Stimulated activated naive CD8-positive, alpha-beta T cell treated with anti-CD3 and anti-CD28 coated beads, Interleukin-15, amount 100 ng/mL, for 72 hours (primary cell): Measurements from ENCODE around the gene PIANP.
A peak's percentile ranks its signal among the peaks of the same experiment; 100 is the strongest.
"Not testable (repeated sequence)": the region's sequence is repeated elsewhere in the genome, so short reads cannot be mapped to it uniquely, and the experiment has no call there.

ENCODE experiments used
- ATAC-seq: fragments of 150-1000 bp; cut with Tn5 transposase; 2 replicates; pipeline ENCODE4 v1.10.0; 2021; ENCODE audit warnings: mild to moderate bottlenecking, moderate library complexity
- DNase-seq, 2 donors: peaks; one replicate each; pipeline ENCODE4 v3.0.0; 2021 to 2022
- H3K27ac Mint-ChIP-seq, 2 donors: one replicate each; pipeline ENCODE4 v1.8.0; 2022; ENCODE audit warnings: mild to moderate bottlenecking in 2 of 2, mixed read lengths in 2 of 2, moderate library complexity in 2 of 2
- H3K27me3 Mint-ChIP-seq: one replicate; pipeline ENCODE4 v1.8.0; 2022; ENCODE audit warnings: mixed read lengths
- H3K4me1 Mint-ChIP-seq: one replicate; pipeline ENCODE4 v1.8.0; 2022; ENCODE audit warnings: mild to moderate bottlenecking, mixed read lengths
- H3K4me3 Mint-ChIP-seq, 2 donors: one replicate each; pipeline ENCODE4 v1.8.0; 2022; ENCODE audit warnings: mild to moderate bottlenecking in 2 of 2, mixed read lengths in 2 of 2, moderate library complexity in 1 of 2
- H3K9me3 Mint-ChIP-seq, 2 donors: one replicate each; pipeline ENCODE4 v1.8.0; 2022; ENCODE audit warnings: mixed read lengths in 2 of 2

The PIANP gene, protein sequence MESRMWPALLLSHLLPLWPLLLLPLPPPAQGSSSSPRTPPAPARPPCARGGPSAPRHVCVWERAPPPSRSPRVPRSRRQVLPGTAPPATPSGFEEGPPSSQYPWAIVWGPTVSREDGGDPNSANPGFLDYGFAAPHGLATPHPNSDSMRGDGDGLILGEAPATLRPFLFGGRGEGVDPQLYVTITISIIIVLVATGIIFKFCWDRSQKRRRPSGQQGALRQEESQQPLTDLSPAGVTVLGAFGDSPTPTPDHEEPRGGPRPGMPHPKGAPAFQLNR

DNA sequence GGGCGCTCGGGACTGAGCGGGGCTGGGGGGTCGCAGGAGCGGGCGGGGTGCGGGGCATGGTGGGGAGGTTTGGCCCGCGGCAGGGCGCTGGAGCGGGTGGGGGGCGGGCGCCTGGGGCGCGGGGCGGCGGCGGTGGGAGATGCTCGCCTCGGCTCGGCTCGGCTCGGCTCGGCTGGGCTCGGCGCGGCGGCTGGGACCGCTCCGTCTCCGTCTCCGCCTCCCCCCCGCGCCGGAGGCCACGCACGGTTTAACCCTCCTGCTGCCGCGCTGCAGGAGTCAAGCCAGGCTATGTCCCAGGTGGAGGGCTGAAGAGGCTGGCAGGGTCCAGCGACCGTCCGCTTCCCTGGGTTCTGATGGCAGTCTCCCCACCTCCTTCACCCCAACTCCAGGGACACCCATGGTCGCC lies at the start of gene PIANP:
PIANP (minus strand) TSS at position 170 of the 406 bp plus-strand sequence. CDS start 2,754 bp downstream, outside the sequence.
- Mint-ChIP-seq H3K4me3 (peak within 1 kb of the TSS; percentile 71 to 80), H3K9me3 (no peaks in the 10 kb centered on the region), H3K27me3 (peaks cover 74% of the 10 kb centered on the region), H3K4me1 (peaks cover 33% of the 10 kb centered on the region), H3K27ac (peak within 1 kb of the TSS in 1 of 2 donors; percentile 81)
- DNase-seq: peak; percentile 40
- peak; percentile 75 for ATAC-seq

DNA sequence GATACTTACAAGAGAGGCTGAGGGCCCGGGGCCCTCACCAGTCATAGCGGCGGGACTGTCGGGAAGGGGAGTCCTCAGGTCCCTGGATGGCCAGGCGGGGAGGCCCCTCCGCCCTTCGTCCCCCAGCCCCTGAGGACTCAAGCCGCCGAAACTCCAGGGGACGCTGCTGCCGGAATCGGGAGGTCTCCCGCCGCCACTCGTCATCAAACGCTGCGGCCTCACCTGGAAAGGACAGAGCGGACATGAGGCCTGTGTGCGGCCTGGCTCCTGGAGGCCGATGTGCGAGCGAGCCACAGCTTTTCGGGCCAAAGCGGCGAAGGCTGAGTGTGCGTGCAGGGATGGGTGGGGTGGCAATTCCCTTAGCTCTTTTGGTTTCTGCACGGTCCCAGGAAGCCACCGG lies 48.1 kb upstream of the PIANP start:
- no peak for ATAC-seq
- Mint-ChIP-seq H3K4me1 (peaks cover 47% of the 10 kb centered on the region), H3K27me3 (no peaks in the 10 kb centered on the region), H3K9me3 (no peaks in the 10 kb centered on the region), H3K4me3 (no peak overlapping the region), H3K27ac (peak overlapping the region in 1 of 2 donors; percentile 72)
- no peak for DNase-seq

- H3K27me3 Mint-ChIP-seq: no peaks in the 10 kb centered on the region
- H3K4me1 Mint-ChIP-seq: peaks cover 54% of the 10 kb centered on the region
- H3K9me3 Mint-ChIP-seq: peaks cover 0 to 6% of the 10 kb centered on the region in 2 donors
- ATAC-seq: no peak
- H3K27ac Mint-ChIP-seq: no peak overlapping the region
- H3K4me3 Mint-ChIP-seq: no peak overlapping the region
- no peak for DNase-seq
Measured at GRCh38 chr12:6747216-6747615, 46.6 kb upstream of the PIANP start.

DNA sequence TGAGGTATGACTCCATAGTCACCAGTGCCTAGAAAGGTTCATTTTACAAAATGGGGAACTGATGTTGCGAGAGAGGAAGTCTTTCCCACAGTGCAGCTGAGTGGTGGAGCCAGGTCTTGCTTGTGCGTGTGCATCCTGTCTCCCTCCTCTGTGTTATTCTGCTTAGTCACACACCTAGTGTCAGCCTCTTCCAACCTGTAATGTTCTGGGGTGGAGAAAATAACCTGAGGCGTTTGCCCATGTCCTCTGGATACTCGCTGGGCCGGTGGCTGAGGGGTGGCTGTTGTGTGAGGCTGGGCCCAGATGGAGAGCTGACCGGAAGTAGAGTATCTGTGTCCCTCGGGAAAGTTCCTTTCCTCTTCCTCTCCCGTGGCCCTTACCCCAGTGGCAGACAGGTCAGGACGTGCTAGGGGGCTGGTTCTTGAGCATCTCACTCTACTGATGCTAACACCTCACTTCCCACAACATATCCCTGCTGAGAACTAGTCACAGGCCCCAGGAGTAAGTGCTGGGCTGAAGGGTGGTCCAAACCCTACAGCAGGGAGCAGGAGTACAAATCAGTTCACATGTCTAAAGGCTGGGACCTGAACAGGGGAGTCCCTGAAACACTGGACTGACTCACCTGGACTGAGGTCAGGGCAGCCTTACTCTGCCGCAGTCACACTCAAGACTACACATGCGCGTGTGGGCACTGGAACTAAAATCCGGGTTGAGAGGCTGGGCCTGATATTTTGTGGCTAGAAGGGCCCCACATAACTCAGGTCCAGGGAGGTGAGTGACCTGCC lies 45.3 kb upstream of the PIANP start:
- peak overlapping the region; percentile 88 to 91 for H3K27ac Mint-ChIP-seq
- H3K9me3 Mint-ChIP-seq: peaks cover 0 to 6% of the 10 kb centered on the region in 2 donors
- peaks cover 45% of the 10 kb centered on the region for H3K4me1 Mint-ChIP-seq
- DNase-seq: no peak
- H3K4me3 Mint-ChIP-seq: no peak overlapping the region
- no peaks in the 10 kb centered on the region for H3K27me3 Mint-ChIP-seq
- ATAC-seq: peak; percentile 81

GRCh38 chr12:6743300-6743699 lies 42.7 kb upstream of the PIANP start:
- not testable (repeated sequence) for H3K9me3 Mint-ChIP-seq, DNase-seq, ATAC-seq, H3K27me3 Mint-ChIP-seq
- peaks cover 41% of the 10 kb centered on the region for H3K4me1 Mint-ChIP-seq
- H3K27ac Mint-ChIP-seq: peak overlapping the region in 1 of 2 donors; percentile 37
- H3K4me3 Mint-ChIP-seq: peak overlapping the region in 1 of 2 donors; percentile 39

- no peak overlapping the region for H3K27ac Mint-ChIP-seq
- ATAC-seq: peak; percentile 69
Measured at GRCh38 chr12:6742834-6743233, 42.2 kb upstream of the PIANP start.

GRCh38 chr12:6742080-6742479 lies 41.5 kb upstream of the PIANP start:
- ATAC-seq, H3K9me3 Mint-ChIP-seq, DNase-seq, H3K27ac Mint-ChIP-seq, H3K4me3 Mint-ChIP-seq, H3K27me3 Mint-ChIP-seq: not testable (repeated sequence)
- peaks cover 41% of the 10 kb centered on the region for H3K4me1 Mint-ChIP-seq

More at GRCh38 chr12:6742834-6743233, 42.2 kb upstream of the PIANP start:
- no peaks in the 10 kb centered on the region for H3K27me3 Mint-ChIP-seq
- DNase-seq: no peak
- peaks cover 0 to 6% of the 10 kb centered on the region in 2 donors for H3K9me3 Mint-ChIP-seq
- H3K4me1 Mint-ChIP-seq: peaks cover 41% of the 10 kb centered on the region
- H3K4me3 Mint-ChIP-seq: no peak overlapping the region

DNA sequence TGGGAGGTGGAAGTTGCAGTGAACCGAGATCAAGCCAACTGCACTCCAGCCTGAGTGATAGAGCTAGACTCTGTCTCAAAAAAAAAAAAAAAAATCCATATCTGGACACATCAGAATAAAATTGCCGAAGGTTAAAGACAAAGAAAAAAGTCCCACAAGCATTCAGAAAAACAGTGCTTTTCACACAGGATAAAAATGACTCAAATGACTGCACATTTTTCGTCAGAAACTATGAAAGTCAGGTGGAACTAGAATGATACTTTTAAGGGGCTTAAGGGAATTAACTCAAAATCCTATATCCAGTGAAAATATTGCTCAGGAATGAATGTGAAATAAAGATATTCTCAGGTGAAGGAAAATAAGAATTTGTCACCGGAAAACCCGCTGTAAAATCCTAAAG lies 36.1 kb upstream of the PIANP start:
- H3K27ac Mint-ChIP-seq: no peak overlapping the region
- DNase-seq: no peak
- H3K27me3 Mint-ChIP-seq: no peaks in the 10 kb centered on the region
- ATAC-seq: no peak
- no peak overlapping the region for H3K4me3 Mint-ChIP-seq
- peaks cover 8% of the 10 kb centered on the region for H3K4me1 Mint-ChIP-seq
- no peaks in the 10 kb centered on the region for H3K9me3 Mint-ChIP-seq

DNA sequence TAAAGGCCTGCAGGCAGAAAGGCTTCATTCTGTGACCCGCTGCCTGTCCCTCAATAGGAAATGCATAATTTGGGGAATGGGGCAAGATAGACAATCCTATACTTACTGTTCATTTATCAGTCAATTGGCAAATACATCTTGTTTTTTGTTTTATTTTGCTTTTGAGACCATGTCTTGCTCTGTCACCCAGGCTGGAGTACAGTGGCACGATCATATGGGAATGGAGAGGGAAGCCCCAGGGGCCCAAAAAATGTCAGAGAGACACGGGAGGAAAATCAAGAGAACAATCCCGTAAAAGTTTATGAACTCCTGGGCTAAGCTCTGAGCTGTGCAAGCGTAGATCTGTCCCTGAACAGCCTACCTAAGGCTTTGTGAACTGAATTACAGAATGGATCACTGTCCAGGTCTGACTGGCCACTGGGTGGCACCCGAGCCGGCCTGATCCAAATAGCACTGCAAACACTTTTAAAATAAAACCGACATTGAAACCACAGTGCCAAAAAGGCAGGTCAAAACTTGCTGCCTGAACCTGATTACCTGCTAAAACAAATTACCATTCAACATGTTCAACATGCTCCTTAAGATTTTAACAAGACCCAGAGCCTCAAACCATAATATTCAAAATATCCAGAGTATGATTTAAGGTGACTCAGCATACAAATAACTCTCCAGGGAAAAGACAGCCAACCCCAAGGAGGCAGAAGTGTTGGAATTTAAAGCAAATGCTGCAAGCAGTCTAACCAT lies 35.0 kb upstream of the PIANP start:
- peaks cover 8% of the 10 kb centered on the region for H3K4me1 Mint-ChIP-seq
- H3K27ac Mint-ChIP-seq: no peak overlapping the region
- peak; percentile 88 for ATAC-seq
- no peaks in the 10 kb centered on the region for H3K9me3 Mint-ChIP-seq
- H3K4me3 Mint-ChIP-seq: no peak overlapping the region
- H3K27me3 Mint-ChIP-seq: no peaks in the 10 kb centered on the region
- peak; percentile 39 to 52 for DNase-seq

GRCh38 chr12:6734506-6735387 lies 34.1 kb upstream of the PIANP start:
- H3K27ac Mint-ChIP-seq: no peak overlapping the region
- H3K9me3 Mint-ChIP-seq: no peaks in the 10 kb centered on the region
- H3K4me1 Mint-ChIP-seq: peaks cover 14% of the 10 kb centered on the region
- H3K27me3 Mint-ChIP-seq: no peaks in the 10 kb centered on the region
- H3K4me3 Mint-ChIP-seq: no peak overlapping the region
- DNase-seq (no peak), ATAC-seq (no peak)

DNA sequence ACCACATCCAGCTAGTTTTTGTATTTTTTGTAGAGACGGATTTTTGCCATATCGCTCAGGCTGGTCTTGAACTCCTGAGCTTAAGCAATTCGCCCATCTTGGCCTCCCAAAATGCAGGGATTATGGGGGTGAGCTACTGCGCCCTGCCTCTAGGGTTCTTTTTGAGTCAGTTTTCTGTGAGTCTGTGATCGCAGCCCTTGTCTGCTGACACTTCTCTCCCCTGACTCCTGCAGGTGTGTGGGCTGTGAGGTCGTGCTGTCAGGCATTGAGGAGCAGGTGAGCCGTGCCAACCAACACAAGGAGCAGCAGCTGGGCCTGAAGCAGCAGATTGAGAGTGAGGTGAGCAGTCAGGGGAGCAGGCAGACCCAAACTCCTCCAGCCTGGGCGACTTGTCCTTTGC lies 29.6 kb upstream of the PIANP start:
- no peaks in the 10 kb centered on the region for H3K9me3 Mint-ChIP-seq
- ATAC-seq (no peak), DNase-seq (no peak)
- H3K4me3 Mint-ChIP-seq: no peak overlapping the region
- H3K27me3 Mint-ChIP-seq: no peaks in the 10 kb centered on the region
- peaks cover 20% of the 10 kb centered on the region for H3K4me1 Mint-ChIP-seq
- H3K27ac Mint-ChIP-seq: peak overlapping the region in 1 of 2 donors; percentile 84

- no peak overlapping the region for H3K27ac Mint-ChIP-seq
- H3K27me3 Mint-ChIP-seq: no peaks in the 10 kb centered on the region
- no peak for ATAC-seq
- H3K4me1 Mint-ChIP-seq: peaks cover 22% of the 10 kb centered on the region
- no peak overlapping the region for H3K4me3 Mint-ChIP-seq
- DNase-seq: no peak
- H3K9me3 Mint-ChIP-seq: no peaks in the 10 kb centered on the region
Measured at GRCh38 chr12:6729186-6729585, 28.6 kb upstream of the PIANP start.

DNA sequence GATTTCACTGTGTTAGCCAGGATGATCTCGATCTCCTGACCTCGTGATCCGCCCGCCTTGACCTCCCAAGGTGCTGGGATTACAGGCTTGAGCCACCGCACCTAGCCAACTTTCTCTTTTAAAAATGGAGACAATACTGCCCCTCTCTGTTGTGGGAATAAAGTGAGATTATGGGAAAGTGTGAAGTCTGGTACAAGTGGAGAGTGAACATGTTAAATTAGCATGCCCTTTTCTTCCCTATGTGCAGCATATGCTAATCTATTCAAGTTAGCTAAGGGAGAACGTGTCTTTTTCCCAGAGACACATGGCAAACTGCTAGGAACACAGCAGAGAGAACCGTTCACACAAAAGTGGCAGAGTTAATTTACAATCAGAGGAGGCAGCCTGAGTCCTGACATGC lies 24.7 kb upstream of the PIANP start:
- H3K4me3 Mint-ChIP-seq: peak overlapping the region; percentile 49 to 88
- peaks cover 30% of the 10 kb centered on the region for H3K4me1 Mint-ChIP-seq
- no peak overlapping the region for H3K27ac Mint-ChIP-seq
- DNase-seq: no peak
- no peak for ATAC-seq
- H3K9me3 Mint-ChIP-seq: no peaks in the 10 kb centered on the region
- no peaks in the 10 kb centered on the region for H3K27me3 Mint-ChIP-seq

- H3K9me3 Mint-ChIP-seq: no peaks in the 10 kb centered on the region
- no peaks in the 10 kb centered on the region for H3K27me3 Mint-ChIP-seq
- ATAC-seq (peak; percentile 49), DNase-seq (peak in 1 of 2 donors; percentile 38)
- peak overlapping the region; percentile 94 to 96 for H3K27ac Mint-ChIP-seq
- peak overlapping the region; percentile 88 to 97 for H3K4me3 Mint-ChIP-seq
- H3K4me1 Mint-ChIP-seq: peaks cover 26% of the 10 kb centered on the region
Measured at GRCh38 chr12:6724409-6724797, 23.8 kb upstream of the PIANP start.
